ENCODE results near the gene RTN4.

RTN4 gene

GRCh38 chr2:54969295-54969939 lies 80.8 kb downstream of the RTN4 start:
- no peak for TF ChIP-seq REST (IDR thresholded peaks at IDR 0.05; ENCODE audit: low read depth)
- no peak for TF ChIP-seq YY1 (IDR thresholded peaks at IDR 0.05; ENCODE audit: low read depth)
- no peak for TF ChIP-seq NFIC (IDR thresholded peaks at IDR 0.05)
- no peak for TF ChIP-seq EP300 (IDR thresholded peaks at IDR 0.05; ENCODE audit: borderline replicate concordance)
- TF ChIP-seq EGR1 (IDR thresholded peaks at IDR 0.05) = no peak
- TF ChIP-seq FOXM1 (IDR thresholded peaks at IDR 0.05; ENCODE audit: borderline replicate concordance, low read depth) = no peak

- TF ChIP-seq ZBTB7A (IDR thresholded peaks at IDR 0.05; ENCODE audit: low read depth) (no peak), TAF1 (IDR thresholded peaks at IDR 0.05; ENCODE audit: low read depth) (no peak), TCF12 (IDR thresholded peaks at IDR 0.05; ENCODE audit: low read depth) (no peak), CEBPB (IDR thresholded peaks at IDR 0.05) (no peak), REST (IDR thresholded peaks at IDR 0.05; ENCODE audit: low read depth) (no peak)
These were observed 81.6 kb downstream of the RTN4 start for GRCh38 chr2:54968561-54969218.

GRCh38 chr2:54967759-54968365 lies 82.4 kb downstream of the RTN4 start:
- TF ChIP-seq TAF1 (IDR thresholded peaks at IDR 0.05; ENCODE audit: low read depth) = no peak
- TF ChIP-seq TCF12 (IDR thresholded peaks at IDR 0.05; ENCODE audit: low read depth) = no peak
- TF ChIP-seq ZBTB7A (IDR thresholded peaks at IDR 0.05; ENCODE audit: low read depth) = no peak
- TF ChIP-seq CREB1 (IDR thresholded peaks at IDR 0.05; ENCODE audit: low read depth) = no peak
- TF ChIP-seq RAD21 (IDR thresholded peaks at IDR 0.05; ENCODE audit: low read depth) = no peak
- no peak for TF ChIP-seq REST (IDR thresholded peaks at IDR 0.05; ENCODE audit: low read depth)
- no peak for TF ChIP-seq EP300 (IDR thresholded peaks at IDR 0.05; ENCODE audit: borderline replicate concordance)

- no peak for TF ChIP-seq RAD21 (IDR thresholded peaks at IDR 0.05; ENCODE audit: low read depth)
- no peak for TF ChIP-seq TCF12 (IDR thresholded peaks at IDR 0.05; ENCODE audit: low read depth)
- TF ChIP-seq USF1 (IDR thresholded peaks at IDR 0.05) = no peak
- no peak for TF ChIP-seq NFIC (IDR thresholded peaks at IDR 0.05)
- TF ChIP-seq YY1 (IDR thresholded peaks at IDR 0.05; ENCODE audit: low read depth) = no peak
- no peak for TF ChIP-seq TEAD4 (IDR thresholded peaks at IDR 0.05)
- TF ChIP-seq EGR1 (IDR thresholded peaks at IDR 0.05) = no peak
- no peak for TF ChIP-seq CREB1 (IDR thresholded peaks at IDR 0.05; ENCODE audit: low read depth)
- TF ChIP-seq MAX (IDR thresholded peaks at IDR 0.05) = no peak
- TF ChIP-seq EP300 (IDR thresholded peaks at IDR 0.05; ENCODE audit: borderline replicate concordance) = no peak
- no peak for TF ChIP-seq FOXM1 (IDR thresholded peaks at IDR 0.05; ENCODE audit: borderline replicate concordance, low read depth)
- TF ChIP-seq ZBTB7A (IDR thresholded peaks at IDR 0.05; ENCODE audit: low read depth) = no peak
- TF ChIP-seq CEBPB (IDR thresholded peaks at IDR 0.05) = no peak
- no peak for TF ChIP-seq REST (IDR thresholded peaks at IDR 0.05; ENCODE audit: low read depth)
- TF ChIP-seq TAF1 (IDR thresholded peaks at IDR 0.05; ENCODE audit: low read depth) = no peak
These were observed 83.0 kb downstream of the RTN4 start for GRCh38 chr2:54967269-54967668.
